ENCODE measurements around the gene TSR1.

Gene TSR1

GRCh38 chr17:2368359-2368758, 32.1 kb upstream of the TSR1 start:
- DNase-seq = no peak

- no peak for DNase-seq
Measured at GRCh38 chr17:2366747-2367494, 30.7 kb upstream of the TSR1 start.

DNA sequence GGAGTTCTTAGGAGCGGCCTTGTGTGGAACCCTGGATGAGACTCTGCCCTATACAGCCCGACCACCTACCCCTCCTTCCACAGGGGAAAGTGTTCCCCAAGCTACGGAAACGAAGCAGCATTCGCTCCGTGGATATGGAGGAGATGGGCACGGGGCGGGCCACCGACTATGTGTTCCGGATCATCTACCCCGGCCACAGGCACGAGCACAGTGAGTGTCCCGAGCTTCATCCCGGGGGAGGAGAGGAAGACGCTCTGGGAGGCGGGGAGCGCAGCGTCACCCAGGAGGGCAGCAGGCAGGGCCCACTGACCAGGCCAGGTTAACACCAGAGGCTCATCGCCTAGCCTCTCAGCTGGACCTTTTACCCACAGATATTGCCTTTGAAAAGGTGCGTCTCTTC, 28.9 kb upstream of the TSR1 start:
- DNase-seq = no peak

DNA sequence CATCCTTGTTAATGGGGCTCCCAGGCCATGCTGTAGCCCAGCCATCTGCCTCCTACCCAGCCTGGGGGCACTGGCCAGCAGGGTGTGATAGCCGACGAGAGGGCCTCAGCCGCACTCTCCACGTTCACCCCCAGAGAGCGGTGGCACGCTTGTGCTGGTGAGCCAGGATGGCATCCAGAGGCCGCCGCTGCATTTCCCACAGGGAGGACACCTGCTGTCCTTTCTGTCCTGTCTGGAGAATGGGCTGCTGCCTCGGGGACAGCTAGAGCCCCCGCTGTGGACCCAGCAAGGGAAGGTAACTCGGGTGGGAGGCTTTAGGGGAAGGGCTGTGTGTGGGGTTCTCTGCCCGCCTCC, 28.5 kb upstream of the TSR1 start:
- DNase-seq = no peak

DNA sequence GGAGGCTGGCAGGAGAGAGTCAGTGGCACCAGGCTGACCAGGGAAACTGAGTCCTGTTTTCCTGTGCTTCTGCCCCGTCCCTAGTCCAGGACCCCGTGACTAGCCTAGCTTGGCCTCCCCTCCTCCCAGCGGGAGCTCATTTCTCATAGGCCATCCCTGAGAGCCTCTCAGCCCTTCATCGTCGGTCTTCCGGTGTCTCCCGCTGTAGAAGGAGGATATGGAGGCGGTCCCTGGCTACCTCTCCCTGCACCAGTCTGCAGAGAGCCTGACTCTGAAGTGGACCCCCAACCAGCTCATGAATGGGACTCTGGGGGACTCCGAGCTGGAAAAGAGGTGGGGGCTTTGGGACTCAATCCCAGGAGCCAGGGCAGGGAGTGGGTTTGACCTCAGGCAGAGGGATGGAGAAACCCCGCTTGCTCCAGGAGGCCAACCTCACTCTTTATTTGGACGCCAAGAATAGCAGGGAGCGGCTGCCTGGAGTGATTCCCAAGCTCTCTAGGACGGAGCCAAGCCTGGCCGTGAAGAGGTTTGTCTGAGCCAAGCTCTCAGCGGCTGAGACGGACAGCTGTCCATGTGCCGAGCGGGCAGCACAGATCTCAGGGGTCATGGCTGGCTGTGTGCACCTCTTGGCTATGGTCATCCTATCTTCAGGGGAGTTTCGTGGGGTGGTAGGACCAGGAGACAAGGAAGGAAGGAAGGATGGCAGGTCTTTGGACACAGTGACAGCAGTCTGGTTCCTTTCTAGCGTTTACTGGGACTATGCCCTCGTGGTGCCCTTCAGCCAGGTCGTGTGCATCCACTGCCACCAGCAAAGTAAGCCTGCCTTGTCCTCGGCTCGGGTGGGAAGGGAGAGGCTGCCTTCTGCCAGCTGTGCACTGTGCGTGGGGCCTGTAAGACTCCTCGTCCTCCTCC, 27.9 kb upstream of the TSR1 start:
- no peak for DNase-seq

DNA sequence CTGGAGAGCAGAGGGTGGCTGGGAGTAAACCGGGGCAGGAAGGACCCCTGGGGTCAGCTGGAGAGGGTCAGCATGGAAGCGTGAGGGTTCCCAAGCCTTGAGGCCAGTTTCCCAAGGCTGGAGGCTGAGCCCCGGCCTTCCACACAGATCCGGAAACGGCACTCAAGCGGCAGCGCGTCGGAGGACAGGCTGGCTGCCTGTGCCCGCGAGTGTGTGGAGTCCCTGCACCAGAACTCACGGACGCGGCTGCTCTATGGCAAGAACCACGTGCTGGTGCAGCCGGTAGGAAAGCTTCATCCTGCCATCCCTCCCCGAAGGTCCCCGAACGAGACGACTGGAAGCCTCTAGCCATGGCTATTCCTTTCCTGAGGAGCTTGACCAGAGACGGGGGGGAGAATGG, 27.1 kb upstream of the TSR1 start:
- DNase-seq = no peak

DNA sequence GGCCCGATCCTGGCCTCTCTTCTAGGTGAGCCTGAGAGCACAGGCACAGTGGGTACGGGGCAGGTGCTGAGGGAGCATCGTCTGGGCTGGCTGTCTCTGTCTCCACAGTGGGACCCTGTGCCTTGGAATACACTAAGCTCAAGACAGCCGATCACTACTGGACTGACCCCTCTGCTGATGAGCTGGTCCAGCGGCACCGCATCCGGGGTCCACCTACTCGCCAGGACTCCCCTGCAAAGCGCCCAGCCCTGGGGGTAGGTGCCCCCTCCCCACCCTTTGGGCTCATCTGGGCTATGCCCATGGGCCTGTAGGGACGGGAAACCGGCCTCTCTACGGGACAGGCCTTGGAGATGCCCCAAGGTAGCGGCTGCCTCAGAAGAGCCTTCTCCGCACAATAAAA, 26.6 kb upstream of the TSR1 start:
- DNase-seq = no peak

- DNase-seq = no peak
Measured at GRCh38 chr17:2362416-2362815, 26.2 kb upstream of the TSR1 start.

GRCh38 chr17:2362016-2362415, 25.8 kb upstream of the TSR1 start:
- no peak for DNase-seq

- no peak for DNase-seq
Measured at GRCh38 chr17:2361010-2361760, 24.9 kb upstream of the TSR1 start.

DNA sequence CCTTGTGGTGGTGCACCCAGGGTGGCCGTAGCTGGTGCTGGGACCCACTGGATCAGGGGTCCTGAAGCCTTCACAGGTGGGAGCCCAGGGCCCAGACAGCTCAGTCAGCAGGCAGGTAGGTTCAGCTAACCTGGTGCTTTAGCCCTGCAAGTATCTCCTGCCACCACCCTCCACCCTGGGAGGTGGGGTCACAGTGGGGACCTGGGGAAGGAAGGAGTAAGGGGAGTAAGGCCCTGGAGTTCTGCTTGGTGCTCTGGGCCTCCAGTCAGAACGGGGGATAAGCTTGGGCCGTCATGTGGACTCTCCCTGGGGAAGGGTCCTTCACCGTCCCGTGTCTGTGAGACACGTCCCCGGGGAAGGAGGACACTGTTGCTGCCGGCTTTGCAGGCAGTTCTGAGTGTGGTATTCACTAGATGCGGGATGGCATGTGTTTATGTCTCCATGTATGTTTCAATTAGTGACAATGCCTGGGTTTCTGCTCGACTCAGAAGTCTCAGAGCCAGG, 21.7 kb upstream of the TSR1 start:
- DNase-seq = no peak

DNA sequence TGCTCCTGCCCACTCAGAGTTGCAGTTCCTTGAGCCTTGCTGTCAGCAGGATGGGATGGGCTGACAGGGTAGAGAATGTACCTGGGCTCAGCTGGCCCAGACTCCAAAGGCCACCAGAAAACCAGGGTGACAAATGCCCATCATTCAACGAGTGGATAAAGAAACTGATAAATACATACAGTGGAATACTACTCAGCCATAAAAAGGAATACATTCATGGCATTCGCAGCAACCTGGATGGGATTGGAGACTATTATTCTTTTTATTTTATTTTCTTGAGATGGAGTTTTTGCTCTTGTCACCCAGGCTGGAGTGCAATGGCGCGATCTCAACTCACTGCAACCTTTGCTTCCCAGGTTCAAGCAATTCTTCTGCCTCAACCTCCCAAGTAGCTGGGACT, 21.0 kb upstream of the TSR1 start:
- DNase-seq = no peak

DNA sequence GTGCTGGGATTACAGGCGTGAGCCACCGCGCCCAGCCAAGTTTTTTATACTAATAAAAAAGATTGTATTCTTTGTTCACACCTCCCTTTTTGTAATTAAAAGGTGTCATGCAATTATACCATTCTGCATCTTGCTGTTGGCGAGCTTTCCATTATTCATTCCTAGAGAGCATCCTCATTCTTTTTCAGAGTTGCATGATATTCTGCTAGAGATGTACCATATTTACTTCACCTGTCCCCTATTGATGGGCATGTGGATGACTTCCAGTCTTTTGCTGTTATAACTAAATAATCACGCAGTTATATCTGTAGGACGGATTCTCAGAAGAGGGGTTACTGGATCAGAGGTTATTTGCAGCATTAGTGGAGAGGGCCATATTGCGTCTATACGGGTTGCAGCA, 18.1 kb upstream of the TSR1 start:
- no peak for DNase-seq

- DNase-seq = no peak
Measured at GRCh38 chr17:2351269-2351668, 15.0 kb upstream of the TSR1 start.

DNA sequence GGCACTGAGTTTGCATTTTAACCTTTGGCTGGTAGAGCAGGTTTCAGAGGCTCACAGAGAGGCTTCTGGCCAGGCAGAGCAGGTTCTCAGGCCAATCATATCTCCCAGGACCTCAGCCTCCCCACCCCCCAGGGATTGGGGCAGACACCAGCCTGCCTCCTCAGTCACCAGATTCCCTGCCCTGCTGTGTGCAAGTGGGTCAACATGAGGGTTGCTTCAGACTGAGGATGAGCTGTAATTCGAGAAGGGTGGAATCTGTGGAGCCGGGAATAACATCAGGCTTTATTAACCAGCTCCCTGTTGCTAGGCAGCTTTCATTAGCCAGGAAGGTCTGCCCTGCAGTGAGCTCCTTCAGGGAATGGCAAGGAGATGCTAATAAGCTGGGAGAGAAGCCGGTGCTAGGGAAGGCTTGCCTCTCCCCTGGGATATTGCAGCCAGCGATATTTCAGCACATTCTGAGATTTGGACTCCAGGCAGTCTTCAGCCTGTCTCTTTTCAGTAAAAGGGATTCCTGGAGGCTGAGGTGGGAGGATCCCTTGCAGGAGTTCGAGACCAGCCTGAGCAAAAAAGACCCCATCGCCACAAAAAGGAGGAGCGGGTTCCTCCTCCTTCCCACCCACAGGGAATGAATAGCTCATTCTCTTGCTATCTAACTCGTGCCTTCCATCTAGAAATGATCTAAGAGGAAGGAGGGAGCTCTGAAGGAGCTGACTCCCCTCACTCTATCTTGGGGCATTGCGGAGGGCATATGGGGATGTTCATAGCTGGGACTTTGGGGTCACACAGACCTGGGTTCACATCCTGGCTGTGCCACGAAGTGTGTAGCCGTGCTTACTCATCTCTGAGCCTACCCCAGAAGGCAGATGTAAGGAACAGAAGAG, 11.8 kb upstream of the TSR1 start:
- DNase-seq = peak; percentile 30

DNA sequence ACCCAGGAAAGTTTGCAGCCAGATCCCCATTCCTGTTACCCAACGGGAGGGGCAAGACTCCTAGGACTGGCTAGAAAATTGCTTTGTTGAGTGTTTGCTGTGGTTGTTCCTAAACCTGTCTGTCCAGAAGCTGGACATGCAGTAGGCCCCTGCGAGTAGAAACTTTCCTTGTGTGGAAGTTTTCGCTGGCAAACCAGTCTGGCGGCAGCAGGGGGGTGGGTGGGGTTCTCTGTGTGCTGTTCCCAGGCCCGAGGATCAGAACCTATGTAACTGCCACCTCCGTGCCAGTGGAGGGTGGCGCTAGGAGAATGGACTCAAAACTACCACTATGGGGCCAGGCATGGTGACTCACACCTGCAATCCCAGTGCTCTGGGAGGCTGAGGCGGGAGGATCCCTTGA, 10.2 kb upstream of the TSR1 start:
- no peak for DNase-seq

DNA sequence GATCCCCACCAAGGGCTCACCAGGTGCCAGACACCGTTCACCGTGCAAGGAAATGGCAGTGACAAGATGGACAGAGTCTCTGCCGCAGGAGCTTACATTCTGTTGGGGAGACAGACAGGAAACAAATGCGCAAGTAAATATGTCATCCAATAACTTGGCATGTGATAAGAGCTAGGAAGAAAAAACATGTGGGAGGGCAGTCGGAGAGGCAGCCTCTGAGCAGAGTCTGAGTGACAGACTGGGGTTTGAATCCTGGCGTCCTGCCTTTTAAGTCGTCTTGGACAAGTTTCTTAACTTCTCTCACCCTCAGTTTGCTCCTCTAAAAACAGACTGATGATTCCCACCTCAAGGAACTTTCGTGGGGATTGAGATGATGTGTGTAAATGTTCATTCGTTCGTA, 8.3 kb upstream of the TSR1 start:
- no peak for DNase-seq

DNA sequence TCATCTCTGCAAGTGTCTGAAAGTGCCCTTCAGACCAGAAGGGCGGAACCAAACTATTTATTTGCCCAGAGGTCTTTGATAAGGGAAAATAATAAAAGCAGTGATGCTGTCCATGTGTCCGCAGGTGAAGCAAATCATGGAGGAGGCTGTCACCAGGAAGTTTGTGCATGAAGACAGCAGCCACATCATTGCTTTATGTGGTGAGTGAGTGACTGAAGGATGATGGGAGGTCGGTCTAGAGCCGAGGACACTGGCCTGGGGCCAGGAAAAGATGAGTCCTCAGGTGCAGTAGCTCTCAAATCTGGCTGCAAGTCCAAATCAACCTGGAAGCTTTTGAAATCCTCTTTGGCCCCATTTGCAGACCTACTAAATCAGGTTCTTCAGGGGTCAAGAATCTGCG, 7.2 kb upstream of the TSR1 start:
- no peak for DNase-seq

DNA sequence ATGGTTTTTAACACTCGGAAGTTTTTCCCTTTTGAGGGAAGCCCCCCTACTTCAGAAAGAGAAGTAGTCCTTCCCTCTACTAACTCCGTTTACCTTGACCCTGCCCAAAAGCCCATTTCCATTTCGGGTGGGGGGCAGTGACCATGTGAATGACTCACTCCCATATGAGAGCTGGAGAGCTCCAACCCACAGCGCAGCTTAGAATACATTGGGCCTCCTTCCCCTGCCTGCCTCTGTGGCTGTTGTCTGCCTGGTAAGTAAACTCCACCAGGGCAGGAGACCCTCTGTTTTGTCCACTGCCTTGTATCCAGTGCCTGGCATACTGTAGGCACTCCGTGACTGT, 2.0 kb upstream of the TSR1 start:
- DNase-seq = no peak

DNA sequence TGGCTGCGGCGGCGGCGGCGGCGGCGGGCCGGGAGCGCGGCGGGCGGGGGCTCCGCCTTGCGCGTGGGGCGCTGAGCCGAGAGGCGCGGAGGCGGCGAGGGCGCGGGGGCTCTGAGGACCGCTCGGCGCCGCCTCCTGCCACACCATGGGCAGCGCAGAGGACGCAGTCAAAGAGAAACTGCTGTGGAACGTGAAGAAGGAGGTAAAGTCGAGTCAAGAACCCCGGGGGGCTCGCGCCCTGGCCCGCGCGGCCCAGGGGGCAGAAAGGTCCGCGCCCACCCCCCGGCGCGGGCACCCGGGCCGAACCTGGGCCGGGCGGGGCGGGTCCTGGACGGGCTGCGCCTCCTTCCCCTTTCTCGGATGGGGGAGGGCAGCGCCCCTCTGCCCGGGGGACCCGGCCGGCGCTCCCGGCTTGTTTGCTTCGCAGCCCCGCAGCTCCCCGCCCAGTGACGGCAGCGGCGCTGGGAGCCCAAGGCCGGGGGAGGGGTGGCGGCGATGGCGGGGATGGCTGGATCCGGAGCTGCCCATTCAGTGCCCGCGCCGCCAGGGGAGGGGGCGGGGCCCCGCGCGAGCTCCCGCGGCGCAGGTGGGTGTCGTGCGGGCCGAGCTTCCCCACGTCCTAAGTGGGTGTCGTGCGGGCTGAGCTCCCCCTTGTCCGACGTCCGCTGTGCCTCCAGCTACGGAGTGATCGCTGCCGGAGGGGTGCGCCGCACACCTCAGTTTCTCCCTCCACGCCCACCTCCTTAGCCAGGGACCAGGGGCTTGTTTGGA, 1.5 kb upstream of the TSR1 start:
- peak; percentile 8 for DNase-seq

DNA sequence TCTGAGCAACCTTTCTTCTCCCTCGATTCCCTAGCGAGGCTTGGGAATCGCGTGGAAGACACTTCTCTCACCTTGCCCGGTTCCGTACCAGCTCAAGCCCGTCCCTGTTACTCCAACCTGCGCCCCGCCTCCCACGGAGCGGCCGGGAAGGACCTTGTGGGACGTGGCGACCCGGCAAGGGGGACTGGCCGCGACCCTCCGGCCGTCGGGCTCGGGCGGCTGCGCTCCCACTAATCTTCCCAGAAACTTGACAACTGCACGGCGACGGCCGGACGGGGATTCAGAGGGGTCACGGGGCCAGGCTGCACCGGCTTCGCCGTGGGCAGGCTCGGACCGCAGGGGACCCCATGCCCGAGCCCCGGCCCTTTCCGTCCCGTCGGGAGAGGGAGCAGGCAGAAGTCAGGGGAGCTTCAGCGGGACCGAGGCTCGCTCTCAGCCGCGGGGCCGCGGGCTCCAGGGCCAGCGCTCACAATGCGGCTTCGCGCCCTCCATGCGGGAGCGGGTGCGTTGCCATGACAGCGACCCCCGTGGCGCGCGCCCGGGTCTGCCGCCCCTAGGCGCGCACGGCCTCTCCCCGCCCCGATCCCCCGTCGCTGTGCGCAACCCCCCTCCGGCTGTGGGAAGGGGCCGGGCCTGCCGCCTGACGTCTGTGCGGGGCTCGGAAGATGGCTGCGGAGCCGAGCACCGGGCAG, 741 bp upstream of the TSR1 start, which contains the start of gene SGSM2:
Gene SGSM2, plus strand, starts transcription at position 650 of the 692 bp plus-strand sequence. CDS start 188 bp downstream, outside the sequence.
- peak; percentile 71 for DNase-seq

Measured in NCI-H1092 (cell line).